Caco-2 (cell line): Measurements from ENCODE around the gene UBXN6. TPM values are rescaled to one million over a fixed set of nuclear protein-coding genes. Genes with fewer than 3 reads are reported as not detected.

Experiments used
- BruUV-seq: library from RNA; stranded (reverse); fragments of 400-500 nt; replicated peaks from 2 replicates; lab custom pipeline; 2021; lab: Mats Ljungman, UMichigan
- CTCF ChIA-PET: fragments of 300-600 bp; sonication (Branson Sonifier 250); formaldehyde crosslinking; loops from one replicate; lab custom pipeline; 2022; ENCODE audit warnings: antibody characterized with exemption; lab: Charles Lee
- POLR2A ChIA-PET: fragments of 300-600 bp; sonication (Branson Sonifier 250); formaldehyde crosslinking; loops from one replicate; lab custom pipeline; 2022; ENCODE audit warnings: antibody characterized with exemption; lab: Charles Lee
- DNase-seq, 2 experiments: peaks; one replicate each; pipeline versions ENCODE4 v3.0.0 to v3.0.0-alpha.2; 2020 to 2022
- H3K27me3 ChIP-seq: replicated peaks from 2 replicates; pipeline ENCODE4 v1.6.0; 2011; ENCODE audit warnings: low read length; ENCODE audit not compliant: control insufficient read depth, insufficient read depth
- H3K36me3 ChIP-seq: 2 replicates; pipeline ENCODE4 v1.5.1; 2011; ENCODE audit warnings: low read length; ENCODE audit not compliant: control insufficient read depth, insufficient read depth
- H3K4me1 ChIP-seq: fragments of 250-450 bp; sonication (Bioruptor Pico); 2 replicates; pipeline ENCODE4 v1.5.1; 2020; ENCODE audit warnings: mild to moderate bottlenecking
- H3K4me3 ChIP-seq: 2 replicates; pipeline ENCODE4 v1.5.1; 2011; ENCODE audit warnings: low read depth, mild to moderate bottlenecking, control low read depth, low read length
- H3K9me3 ChIP-seq: fragments of 250-450 bp; sonication (Bioruptor Pico); 2 replicates; pipeline ENCODE4 v1.5.1; 2020; ENCODE audit warnings: mild to moderate bottlenecking, moderate library complexity
- H3K27ac Mint-ChIP-seq: one replicate; pipeline ENCODE4 v1.8.0; 2022; ENCODE audit warnings: mixed read lengths; ENCODE audit not compliant: unreplicated experiment
- H3K27me3 Mint-ChIP-seq: one replicate; pipeline ENCODE4 v1.8.0; 2022; ENCODE audit warnings: mixed read lengths; ENCODE audit not compliant: insufficient read depth, unreplicated experiment
- H3K36me3 Mint-ChIP-seq: one replicate; pipeline ENCODE4 v1.8.0; 2022; ENCODE audit warnings: mild to moderate bottlenecking, mixed read lengths; ENCODE audit not compliant: insufficient read depth, unreplicated experiment
- H3K4me1 Mint-ChIP-seq: one replicate; pipeline ENCODE4 v1.8.0; 2022; ENCODE audit warnings: low read depth, mixed read lengths; ENCODE audit not compliant: unreplicated experiment
- H3K4me3 Mint-ChIP-seq: one replicate; pipeline ENCODE4 v1.8.0; 2022; ENCODE audit warnings: mild to moderate bottlenecking, moderate library complexity, mixed read lengths; ENCODE audit not compliant: unreplicated experiment
- H3K9me3 Mint-ChIP-seq: one replicate; pipeline ENCODE4 v1.8.0; 2022; ENCODE audit warnings: mixed read lengths; ENCODE audit not compliant: unreplicated experiment
- intact Hi-C: fragments of 100-400 bp; cut with micrococcal nuclease; formaldehyde crosslinking; loops from one replicate; pipeline ENCODE4 v1.10.0; 2022; ENCODE audit not compliant: unreplicated experiment
- total RNA-seq: library from RNA; stranded (reverse); gene quantifications from 2 replicates; pipeline ENCODE4 v1.2.3, GENCODE V29; 2022
- TF ChIP-seq, protein P1 (sequence below), 2 experiments: fragments of 200-600 bp in 1 of 2; IDR thresholded peaks; 1 replicate in 1 of 2; 2 replicates in 1 of 2; pipeline versions ENCODE4 v1.5.1 to v1.8.0; 2011 to 2022; ENCODE audit warnings: antibody characterized with exemption in 1 of 2, control low read depth in 1 of 2, inconsistent platforms in 1 of 2, low read depth in 1 of 2, low read length in 1 of 2, mild to moderate bottlenecking in 1 of 2, moderate library complexity in 1 of 2; ENCODE audit not compliant: insufficient read depth in 1 of 2, severe bottlenecking in 1 of 2, unreplicated experiment in 1 of 2

Gene UBXN6
- total RNA-seq, 1 experiment from 2014 or later: 42.9 TPM

DNA sequence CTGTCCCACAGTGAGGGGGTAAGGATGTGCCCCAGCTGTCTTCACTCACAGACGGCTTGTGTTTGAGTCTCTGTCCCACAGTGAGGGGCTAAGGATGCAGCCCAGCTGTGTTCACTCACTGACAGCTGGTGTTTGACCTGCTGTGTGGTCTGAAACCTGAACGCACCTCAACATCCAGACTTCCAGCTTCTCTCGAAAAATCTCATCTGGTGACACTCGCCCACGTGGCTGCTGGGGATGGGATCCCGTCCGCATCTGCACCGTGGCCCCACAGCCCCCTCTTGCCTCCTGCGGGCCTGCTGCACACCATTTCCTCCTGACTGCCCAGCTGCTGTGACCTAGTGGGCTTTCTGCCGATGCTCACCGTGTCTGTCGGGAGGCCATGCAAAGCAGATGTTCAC, 27.8 kb downstream of the UBXN6 start:
- Histone ChIP-seq H3K4me3 (no peak overlapping the region), H3K27me3 (no peaks in the 10 kb centered on the region), H3K9me3 (no peaks in the 10 kb centered on the region), H3K4me1 (no peaks in the 10 kb centered on the region), H3K36me3 (peaks cover 3% of the 10 kb centered on the region)
- Mint-ChIP-seq H3K4me1 (no peaks in the 10 kb centered on the region), H3K27me3 (no peaks in the 10 kb centered on the region), H3K36me3 (peaks cover 92% of the 10 kb centered on the region), H3K9me3 (no peaks in the 10 kb centered on the region), H3K27ac (no peak overlapping the region), H3K4me3 (no peak overlapping the region)
- intact Hi-C loops: no loop called here
- TF ChIP-seq, protein P1, sequence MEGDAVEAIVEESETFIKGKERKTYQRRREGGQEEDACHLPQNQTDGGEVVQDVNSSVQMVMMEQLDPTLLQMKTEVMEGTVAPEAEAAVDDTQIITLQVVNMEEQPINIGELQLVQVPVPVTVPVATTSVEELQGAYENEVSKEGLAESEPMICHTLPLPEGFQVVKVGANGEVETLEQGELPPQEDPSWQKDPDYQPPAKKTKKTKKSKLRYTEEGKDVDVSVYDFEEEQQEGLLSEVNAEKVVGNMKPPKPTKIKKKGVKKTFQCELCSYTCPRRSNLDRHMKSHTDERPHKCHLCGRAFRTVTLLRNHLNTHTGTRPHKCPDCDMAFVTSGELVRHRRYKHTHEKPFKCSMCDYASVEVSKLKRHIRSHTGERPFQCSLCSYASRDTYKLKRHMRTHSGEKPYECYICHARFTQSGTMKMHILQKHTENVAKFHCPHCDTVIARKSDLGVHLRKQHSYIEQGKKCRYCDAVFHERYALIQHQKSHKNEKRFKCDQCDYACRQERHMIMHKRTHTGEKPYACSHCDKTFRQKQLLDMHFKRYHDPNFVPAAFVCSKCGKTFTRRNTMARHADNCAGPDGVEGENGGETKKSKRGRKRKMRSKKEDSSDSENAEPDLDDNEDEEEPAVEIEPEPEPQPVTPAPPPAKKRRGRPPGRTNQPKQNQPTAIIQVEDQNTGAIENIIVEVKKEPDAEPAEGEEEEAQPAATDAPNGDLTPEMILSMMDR (IDR thresholded peaks at IDR 0.05; ENCODE audit: insufficient read depth in 1 of 2, low read depth in 1 of 2, low read length in 1 of 2, severe bottlenecking in 1 of 2, unreplicated experiment in 1 of 2): no peak
- CTCF ChIA-PET: no interaction called here
- POLR2A ChIA-PET: no interaction called here
- no peak for DNase-seq
- BruUV-seq: no TSS peak

DNA sequence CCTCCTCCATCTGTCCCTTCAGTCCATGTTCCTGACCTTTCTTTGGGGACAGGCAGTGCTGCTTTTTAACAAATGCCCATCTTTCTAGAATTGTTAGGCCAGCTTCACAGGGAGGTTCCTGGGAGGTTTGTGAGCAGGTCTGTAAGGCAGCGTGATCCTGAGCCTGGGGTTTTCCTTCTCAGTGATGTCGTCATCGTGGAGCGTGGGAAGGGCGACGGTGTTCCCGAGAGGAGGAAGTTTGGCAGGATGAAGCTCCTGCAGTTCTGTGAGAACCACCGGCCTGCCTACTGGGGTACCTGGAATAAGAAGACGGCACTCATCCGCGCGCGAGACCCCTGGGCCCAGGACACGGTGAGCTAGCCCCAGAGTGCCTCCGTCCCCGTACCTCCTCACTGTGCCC, 28.3 kb downstream of the UBXN6 start:
- Mint-ChIP-seq H3K9me3 (no peaks in the 10 kb centered on the region), H3K4me1 (no peaks in the 10 kb centered on the region), H3K4me3 (no peak overlapping the region), H3K27me3 (no peaks in the 10 kb centered on the region), H3K27ac (no peak overlapping the region), H3K36me3 (peaks cover 92% of the 10 kb centered on the region)
- Histone ChIP-seq H3K9me3 (no peaks in the 10 kb centered on the region), H3K4me3 (no peak overlapping the region), H3K4me1 (no peaks in the 10 kb centered on the region), H3K36me3 (peaks cover 3% of the 10 kb centered on the region), H3K27me3 (no peaks in the 10 kb centered on the region)
- TF ChIP-seq, protein P1 (IDR thresholded peaks at IDR 0.05; ENCODE audit: insufficient read depth in 1 of 2, low read depth in 1 of 2, low read length in 1 of 2, severe bottlenecking in 1 of 2, unreplicated experiment in 1 of 2): no peak
- BruUV-seq: no TSS peak
- ChIA-PET CTCF (no interaction called here), POLR2A (interaction anchor here (0.5 kb wide), 1 partner anchor 106 kb away, joined by 3 read pairs; the partner anchor contains the start of gene PLIN5)
- intact Hi-C loops: no loop called here
- no peak for DNase-seq

DNA sequence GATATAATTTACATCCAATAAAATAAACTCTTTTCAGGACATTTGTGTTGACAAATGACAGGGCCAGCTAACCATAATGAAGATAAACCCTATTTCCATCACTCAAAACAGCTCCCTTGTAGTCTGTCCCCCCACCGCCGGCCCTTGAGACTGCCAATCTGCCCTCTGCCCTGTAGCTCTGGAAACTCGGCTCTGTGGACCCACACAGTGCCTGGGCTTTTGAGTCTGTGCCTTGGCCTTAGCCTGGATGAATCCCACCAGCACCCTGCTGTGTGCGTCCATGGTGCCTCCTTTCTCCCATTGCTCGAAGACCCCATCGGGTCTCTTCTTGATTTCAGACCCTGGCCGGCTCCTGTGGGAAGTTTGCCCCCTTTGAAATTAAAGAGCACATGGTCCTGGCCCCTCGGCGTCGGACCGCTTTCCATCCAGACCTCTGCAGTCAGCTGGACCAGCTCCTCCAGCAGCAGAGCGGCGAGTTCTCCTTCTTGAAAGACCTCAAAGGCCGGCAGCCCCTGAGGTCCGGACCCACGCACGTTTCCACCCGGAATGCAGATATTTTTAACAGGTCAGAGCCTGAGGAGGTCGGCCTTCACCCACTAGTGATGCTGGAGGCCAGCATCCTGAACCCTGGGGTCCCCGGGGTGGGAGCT, 29.1 kb downstream of the UBXN6 start:
- no TSS peak for BruUV-seq
- Mint-ChIP-seq H3K4me3 (no peak overlapping the region), H3K36me3 (peaks cover 92% of the 10 kb centered on the region), H3K27me3 (no peaks in the 10 kb centered on the region), H3K9me3 (no peaks in the 10 kb centered on the region), H3K4me1 (no peaks in the 10 kb centered on the region), H3K27ac (no peak overlapping the region)
- intact Hi-C loops: no loop called here
- Histone ChIP-seq H3K4me1 (no peaks in the 10 kb centered on the region), H3K27me3 (no peaks in the 10 kb centered on the region), H3K36me3 (peaks cover 3% of the 10 kb centered on the region), H3K4me3 (no peak overlapping the region), H3K9me3 (no peaks in the 10 kb centered on the region)
- no peak for DNase-seq
- POLR2A ChIA-PET: no interaction called here
- TF ChIP-seq, protein P1 (IDR thresholded peaks at IDR 0.05; ENCODE audit: insufficient read depth in 1 of 2, low read depth in 1 of 2, low read length in 1 of 2, severe bottlenecking in 1 of 2, unreplicated experiment in 1 of 2): no peak
- CTCF ChIA-PET: no interaction called here
